Measurements from ENCODE around the gene PSME3IP1. TPM values are rescaled to one million over a fixed set of nuclear protein-coding genes. Genes with fewer than 3 reads are reported as not detected.

PSME3IP1 gene
- total RNA-seq, 2 donors from 2014 or later: 39.1 to 64.8 TPM

- H3K27me3 ChIP-seq (replicated peaks; ENCODE audit: insufficient read depth): no peaks in the 10 kb centered on the region
- peaks cover 24% of the 10 kb centered on the region for H3K36me3 ChIP-seq
- no peak overlapping the region for H3K27ac ChIP-seq
- H3K4me1 ChIP-seq (ENCODE audit: control insufficient read depth in 1 of 2, low read depth in 2 of 2): no peaks in the 10 kb centered on the region
- no peak overlapping the region for H3K4me3 ChIP-seq
- no peak for ATAC-seq (ENCODE audit: insufficient number of reproducible peaks, low FRiP score, low read depth)
- DNase-seq (ENCODE audit: low spot score): no peak
- no peaks in the 10 kb centered on the region for H3K9me3 ChIP-seq
- TF ChIP-seq CTCF (IDR thresholded peaks at IDR 0.05): no peak
Observed at GRCh38 chr16:57152096-57153093, 33.4 kb downstream of the PSME3IP1 start.

GRCh38 chr16:57151369-57151768 is 34.5 kb downstream of the PSME3IP1 start:
- Histone ChIP-seq H3K4me1 (ENCODE audit: control insufficient read depth in 1 of 2, low read depth in 2 of 2) (no peaks in the 10 kb centered on the region), H3K27ac (no peak overlapping the region), H3K9me3 (no peaks in the 10 kb centered on the region), H3K36me3 (peaks cover 24% of the 10 kb centered on the region), H3K27me3 (replicated peaks; ENCODE audit: insufficient read depth) (no peaks in the 10 kb centered on the region), H3K4me3 (no peak overlapping the region)
- DNase-seq (ENCODE audit: low spot score) (no peak), ATAC-seq (ENCODE audit: insufficient number of reproducible peaks, low FRiP score, low read depth) (no peak)
- no peak for TF ChIP-seq CTCF (IDR thresholded peaks at IDR 0.05)

DNA sequence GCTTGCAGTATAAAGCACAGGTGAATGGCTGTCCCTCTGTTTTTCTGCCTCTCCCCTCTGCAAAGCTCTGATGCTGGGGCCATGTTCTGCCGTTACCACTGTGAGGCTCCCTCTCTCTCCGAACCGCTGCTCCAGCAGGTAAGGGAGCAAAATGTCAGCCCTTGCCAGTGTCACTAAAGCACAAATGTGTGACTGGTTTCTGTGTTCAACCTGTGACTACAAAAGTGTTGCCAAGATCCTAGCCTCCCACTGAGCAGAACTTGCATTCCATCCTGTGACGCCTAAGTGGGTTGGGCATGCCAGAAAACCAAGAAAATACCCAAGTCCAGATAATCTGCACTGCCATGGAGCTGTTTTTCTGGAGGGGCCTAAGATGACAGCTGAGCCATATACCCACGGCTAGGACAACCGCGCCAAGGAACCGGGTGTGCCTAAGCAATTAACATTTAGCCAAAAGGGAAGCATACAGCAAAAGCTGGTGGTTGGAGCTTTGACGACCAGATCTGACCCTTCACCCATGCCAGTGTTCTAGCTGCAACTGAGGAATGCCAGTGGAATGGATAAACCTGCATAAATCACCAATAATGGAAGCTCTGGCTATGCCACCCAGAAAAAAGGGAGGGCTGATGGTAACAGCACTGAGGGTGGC is 35.0 kb downstream of the PSME3IP1 start:
- ATAC-seq (ENCODE audit: insufficient number of reproducible peaks, low FRiP score, low read depth) (no peak), DNase-seq (ENCODE audit: low spot score) (no peak)
- Histone ChIP-seq H3K27ac (no peak overlapping the region), H3K4me3 (no peak overlapping the region), H3K36me3 (peaks cover 24% of the 10 kb centered on the region), H3K27me3 (replicated peaks; ENCODE audit: insufficient read depth) (no peaks in the 10 kb centered on the region), H3K4me1 (ENCODE audit: control insufficient read depth in 1 of 2, low read depth in 2 of 2) (no peaks in the 10 kb centered on the region), H3K9me3 (no peaks in the 10 kb centered on the region)
- no peak for TF ChIP-seq CTCF (IDR thresholded peaks at IDR 0.05)

- ATAC-seq (ENCODE audit: insufficient number of reproducible peaks, low FRiP score, low read depth): no peak
- no peak for TF ChIP-seq CTCF (IDR thresholded peaks at IDR 0.05)
- Histone ChIP-seq H3K27me3 (replicated peaks; ENCODE audit: insufficient read depth) (no peaks in the 10 kb centered on the region), H3K4me3 (no peak overlapping the region), H3K36me3 (peaks cover 10% of the 10 kb centered on the region), H3K9me3 (no peaks in the 10 kb centered on the region), H3K27ac (no peak overlapping the region), H3K4me1 (ENCODE audit: control insufficient read depth in 1 of 2, low read depth in 2 of 2) (no peaks in the 10 kb centered on the region)
- no peak for DNase-seq (ENCODE audit: low spot score)
Observed at GRCh38 chr16:57149391-57149790, 36.4 kb downstream of the PSME3IP1 start.

GRCh38 chr16:57148481-57148880 is 37.4 kb downstream of the PSME3IP1 start:
- ATAC-seq (ENCODE audit: insufficient number of reproducible peaks, low FRiP score, low read depth) (no peak), DNase-seq (ENCODE audit: low spot score) (no peak)
- Histone ChIP-seq H3K4me1 (ENCODE audit: control insufficient read depth in 1 of 2, low read depth in 2 of 2) (no peaks in the 10 kb centered on the region), H3K27me3 (replicated peaks; ENCODE audit: insufficient read depth) (no peaks in the 10 kb centered on the region), H3K9me3 (no peaks in the 10 kb centered on the region), H3K4me3 (no peak overlapping the region), H3K36me3 (peaks cover 4% of the 10 kb centered on the region), H3K27ac (no peak overlapping the region)
- no peak for TF ChIP-seq CTCF (IDR thresholded peaks at IDR 0.05)
